A549 (cell line): ENCODE measurements around the gene DDIT3. TPM values are rescaled to one million over a fixed set of nuclear protein-coding genes. Genes with fewer than 3 reads are reported as not detected.

Source experiments
- ATAC-seq, 2 experiments: fragments of 200-7000 bp in 1 of 2; fragments of >200 bp in 1 of 2; cut with Nextera tagmentation in 1 of 2; cut with Tn5 transposase in 1 of 2; 3 replicates each; pipeline versions ENCODE4 v1.8.0 to v1.9.1; 2018 to 2020; ENCODE audit warnings: mild to moderate bottlenecking in 1 of 2, moderate library complexity in 1 of 2
- CTCF ChIA-PET: fragments of 300-600 bp; sonication (Branson Sonifier 250); formaldehyde crosslinking; extraction: SDS; loops from one replicate; lab custom pipeline; 2021; ENCODE audit warnings: antibody characterized with exemption, inconsistent platforms; lab: Yijun Ruan, JAX
- POLR2A ChIA-PET: fragments of 350-600 bp; formaldehyde crosslinking; extraction: SDS; loops from one replicate; lab custom pipeline; 2021; ENCODE audit warnings: antibody characterized with exemption, inconsistent platforms; lab: Yijun Ruan, JAX
- DNase-seq, 2 experiments: peaks; one replicate each; pipeline versions ENCODE4 v3.0.0 to v3.0.0-alpha.2; 2011 to 2016; ENCODE audit warnings: low read depth in 1 of 2, low spot score in 1 of 2
- FAIRE-seq: peaks from 2 replicates; lab custom pipeline; 2011; peaks lifted over from hg19 to GRCh38; lab: Jason Lieb, UNC
- H3K27ac ChIP-seq, 2 experiments: fragments of >200 bp; sonication (Bioruptor Twin); formaldehyde crosslinking; 3 replicates each; pipeline ENCODE4 v1.5.1; 2016 to 2017
- H3K4me1 ChIP-seq: fragments of >200 bp; sonication (Bioruptor Twin); formaldehyde crosslinking; 3 replicates; pipeline ENCODE4 v1.6.1; 2016
- H3K4me2 ChIP-seq: fragments of >200 bp; sonication (Bioruptor Twin); formaldehyde crosslinking; 3 replicates; pipeline ENCODE4 v1.6.1; 2016
- H3K4me3 ChIP-seq: fragments of >200 bp; sonication (Bioruptor Twin); formaldehyde crosslinking; 3 replicates; pipeline ENCODE4 v1.5.1; 2016
- H3K9me3 ChIP-seq: fragments of >200 bp; sonication (Bioruptor Twin); formaldehyde crosslinking; 3 replicates; pipeline ENCODE4 v1.6.1; 2016
- ATOH8 ChIP-seq: fragments of 250-450 bp; sonication (Bioruptor Pico); IDR thresholded peaks from 2 replicates; pipeline ENCODE4 v1.5.0; 2020; ENCODE audit warnings: low read depth, mild to moderate bottlenecking, moderate library complexity
- BHLHE40 ChIP-seq: IDR thresholded peaks from 2 replicates; pipeline ENCODE4 v1.6.1; 2012; ENCODE audit warnings: low read depth, low read length, inconsistent platforms
- CHD2 ChIP-seq: fragments of 150-350 bp; IDR thresholded peaks from 2 replicates; pipeline ENCODE4 v1.6.1; 2014; ENCODE audit warnings: low read length; ENCODE audit not compliant: partially characterized antibody
- CHD4 ChIP-seq: fragments of 200-600 bp; sonication (generic); IDR thresholded peaks from 2 replicates; pipeline ENCODE4 v1.6.1; 2016; ENCODE audit warnings: antibody characterized with exemption, mild to moderate bottlenecking, borderline replicate concordance
- ESRRA ChIP-seq: fragments of 150-350 bp; IDR thresholded peaks from 2 replicates; pipeline ENCODE4 v1.6.1; 2014; ENCODE audit warnings: mild to moderate bottlenecking, low read length, borderline replicate concordance
- FOSB ChIP-seq: fragments of 250-450 bp; sonication (Bioruptor Pico); IDR thresholded peaks from 2 replicates; pipeline ENCODE4 v1.5.0; 2020; ENCODE audit warnings: mild to moderate bottlenecking, moderate library complexity
- HMGXB4 ChIP-seq: fragments of 250-450 bp; sonication (Bioruptor Pico); IDR thresholded peaks from 2 replicates; pipeline ENCODE4 v1.5.0; 2021; ENCODE audit warnings: mild to moderate bottlenecking, moderate library complexity, borderline replicate concordance
- JUN ChIP-seq, 2 experiments: fragments of >200 bp; sonication (Bioruptor Twin); formaldehyde crosslinking; IDR thresholded peaks; 2 replicates in 1 of 2; 3 replicates in 1 of 2; pipeline ENCODE4 v1.6.1; 2016 to 2017
- KDM1A ChIP-seq: fragments of 200-600 bp; sonication (generic); IDR thresholded peaks from 2 replicates; pipeline ENCODE4 v1.6.1; 2016; ENCODE audit warnings: low read depth, mild to moderate bottlenecking
- KDM5A ChIP-seq: fragments of 200-600 bp; sonication (generic); IDR thresholded peaks from 2 replicates; pipeline ENCODE4 v1.6.1; 2016; ENCODE audit warnings: antibody characterized with exemption, mild to moderate bottlenecking
- MAFK ChIP-seq: fragments of 450-650 bp; IDR thresholded peaks from 2 replicates; pipeline ENCODE4 v1.6.1; 2014; ENCODE audit not compliant: partially characterized antibody
- MAZ ChIP-seq: fragments of 150-350 bp; IDR thresholded peaks from 2 replicates; pipeline ENCODE4 v1.6.1; 2014; ENCODE audit warnings: antibody characterized with exemption, low read depth, low read length, borderline replicate concordance
- NFE2L2 ChIP-seq: fragments of 150-350 bp; conservative IDR thresholded peaks from 2 replicates; pipeline ENCODE4 v1.6.1; 2014; ENCODE audit warnings: low read length
- POLR2AphosphoS2 ChIP-seq: conservative IDR thresholded peaks from 2 replicates; pipeline ENCODE4 v1.6.1; 2012; ENCODE audit warnings: low read length, improper control_type of control experiment, inconsistent platforms
- RAD21 ChIP-seq, 2 experiments: fragments of >200 bp in 1 of 2; sonication (Bioruptor Twin) in 1 of 2; formaldehyde crosslinking in 1 of 2; IDR thresholded peaks in 1 of 2; conservative IDR thresholded peaks in 1 of 2; 2 replicates in 1 of 2; 3 replicates in 1 of 2; pipeline ENCODE4 v1.6.1; 2012 to 2018; ENCODE audit warnings: inconsistent platforms in 1 of 2
- RARB ChIP-seq: fragments of 250-450 bp; sonication (Bioruptor Pico); IDR thresholded peaks from 2 replicates; pipeline ENCODE4 v1.8.0; 2021; ENCODE audit warnings: mild to moderate bottlenecking, moderate library complexity
- WGBS: methylation state at CpG from one replicate; pipeline ENCODE4 v1.1.6; 2017; ENCODE audit errors: missing lambda C conversion rate; 5-methylcytosine and 5-hydroxymethylcytosine counted together
- polyA plus RNA-seq, 4 experiments: library from polyadenylated mRNA; depleted of rRNA in 3 of 4; stranded (reverse); fragments of >200 nt; fragmentation: RNase III in 1 of 4; extraction: RNeasy Plus Mini Kit Qiagen cat#74134 plus additional on column Dnase treatment in 1 of 4; gene quantifications; 2 replicates in 3 of 4; 3 replicates in 1 of 4; pipeline ENCODE4 v1.2.3, GENCODE V29; 2011 to 2017
- TF ChIP-seq, protein P1 (sequence below): IDR thresholded peaks from 2 replicates; pipeline ENCODE4 v1.6.1; 2012; ENCODE audit warnings: low read depth, borderline replicate concordance
- TF ChIP-seq, protein P2 (sequence below): fragments of >200 bp; sonication (Bioruptor Twin); formaldehyde crosslinking; IDR thresholded peaks from 3 replicates; pipeline ENCODE4 v1.6.1; 2016
- TF ChIP-seq, protein P3 (sequence below): fragments of >200 bp; sonication (Bioruptor Twin); formaldehyde crosslinking; IDR thresholded peaks from 3 replicates; pipeline ENCODE4 v1.5.1; 2016

Gene DDIT3
- polyA plus RNA-seq, 2 of the 4 experiments (the other 2 are of a cell fraction) = 16.0 to 93.0 TPM

GRCh38 chr12:57500213-57500612 is 20.1 kb downstream of the DDIT3 start:
- H3K9me3 ChIP-seq = no peaks in the 10 kb centered on the region
- ChIA-PET CTCF (interaction anchor here (1.0 to 1.4 kb wide), 3 partner anchors 11 to 37 kb away, joined by 3 to 5 read pairs (median 3); no protein-coding TSS in a partner anchor), POLR2A (interaction anchor here (0.9 kb wide), 1 partner anchor 15 kb away, joined by 3 read pairs; no protein-coding TSS in a partner anchor)
- H3K4me3 ChIP-seq = no peak overlapping the region
- FAIRE-seq (no peak), DNase-seq (no peak), ATAC-seq (no peak)
- H3K4me1 ChIP-seq = no peaks in the 10 kb centered on the region
- H3K27ac ChIP-seq = no peak overlapping the region
- no peak overlapping the region for H3K4me2 ChIP-seq
- 95% methylated on average over 11 of the region's 11 CpGs for WGBS
- no peak for TF ChIP-seq CHD4

- ChIA-PET CTCF (no interaction called here), POLR2A (no interaction called here)
- Histone ChIP-seq H3K4me3 (no peak overlapping the region), H3K4me1 (no peaks in the 10 kb centered on the region), H3K27ac (no peak overlapping the region), H3K9me3 (no peaks in the 10 kb centered on the region), H3K4me2 (no peak overlapping the region)
- 91% methylated on average over 4 of the region's 4 CpGs for WGBS
- FAIRE-seq (no peak), DNase-seq (no peak), ATAC-seq (no peak)
- TF ChIP-seq POLR2AphosphoS2 = no peak
- no peak for TF ChIP-seq NFE2L2
- no peak for TF ChIP-seq MAZ
- TF ChIP-seq HMGXB4 (CRISPR knock-in tag) = no peak
- no peak for TF ChIP-seq ATOH8 (CRISPR knock-in tag)
- TF ChIP-seq BHLHE40 = no peak
These were observed 21.7 kb downstream of the DDIT3 start for GRCh38 chr12:57498571-57498970.

DNA sequence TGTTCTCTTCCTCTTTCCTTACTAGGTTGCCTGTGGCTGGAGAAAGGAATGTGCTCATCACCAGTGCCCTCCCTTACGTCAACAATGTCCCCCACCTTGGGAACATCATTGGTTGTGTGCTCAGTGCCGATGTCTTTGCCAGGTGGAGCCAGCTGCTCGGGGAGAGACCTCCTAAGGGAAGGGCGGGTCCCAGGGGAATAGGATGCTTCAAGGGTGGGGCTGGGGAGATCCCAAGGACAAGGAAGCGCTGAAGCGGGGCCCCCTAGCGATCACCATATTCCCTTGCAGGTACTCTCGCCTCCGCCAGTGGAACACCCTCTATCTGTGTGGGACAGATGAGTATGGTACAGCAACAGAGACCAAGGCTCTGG is 22.2 kb downstream of the DDIT3 start:
- 91% methylated on average over 9 of the region's 9 CpGs for WGBS
- Histone ChIP-seq H3K27ac (no peak overlapping the region), H3K4me3 (no peak overlapping the region), H3K9me3 (no peaks in the 10 kb centered on the region), H3K4me2 (no peak overlapping the region), H3K4me1 (no peaks in the 10 kb centered on the region)
- no peak for DNase-seq
- FAIRE-seq = no peak
- CTCF ChIA-PET = interaction anchor here (1.2 kb wide), 2 partner anchors 16 to 19 kb away, joined by 3 read pairs; no protein-coding TSS in a partner anchor
- POLR2A ChIA-PET = no interaction called here
- ATAC-seq = peak; percentile 62 to 68; a peak in 5 of 6 replicates
- no peak for TF ChIP-seq RARB (CRISPR knock-in tag)
- TF ChIP-seq, protein P1, sequence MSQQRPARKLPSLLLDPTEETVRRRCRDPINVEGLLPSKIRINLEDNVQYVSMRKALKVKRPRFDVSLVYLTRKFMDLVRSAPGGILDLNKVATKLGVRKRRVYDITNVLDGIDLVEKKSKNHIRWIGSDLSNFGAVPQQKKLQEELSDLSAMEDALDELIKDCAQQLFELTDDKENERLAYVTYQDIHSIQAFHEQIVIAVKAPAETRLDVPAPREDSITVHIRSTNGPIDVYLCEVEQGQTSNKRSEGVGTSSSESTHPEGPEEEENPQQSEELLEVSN = no peak
- no peak for TF ChIP-seq FOSB
- no peak for TF ChIP-seq JUN (IDR thresholded peaks at IDR 0.05)
- TF ChIP-seq ESRRA = no peak
- no peak for TF ChIP-seq RAD21 (conservative IDR thresholded peaks at IDR 0.05 in 1 of 2, IDR thresholded peaks at IDR 0.05 in 1 of 2)
- TF ChIP-seq, protein P2, sequence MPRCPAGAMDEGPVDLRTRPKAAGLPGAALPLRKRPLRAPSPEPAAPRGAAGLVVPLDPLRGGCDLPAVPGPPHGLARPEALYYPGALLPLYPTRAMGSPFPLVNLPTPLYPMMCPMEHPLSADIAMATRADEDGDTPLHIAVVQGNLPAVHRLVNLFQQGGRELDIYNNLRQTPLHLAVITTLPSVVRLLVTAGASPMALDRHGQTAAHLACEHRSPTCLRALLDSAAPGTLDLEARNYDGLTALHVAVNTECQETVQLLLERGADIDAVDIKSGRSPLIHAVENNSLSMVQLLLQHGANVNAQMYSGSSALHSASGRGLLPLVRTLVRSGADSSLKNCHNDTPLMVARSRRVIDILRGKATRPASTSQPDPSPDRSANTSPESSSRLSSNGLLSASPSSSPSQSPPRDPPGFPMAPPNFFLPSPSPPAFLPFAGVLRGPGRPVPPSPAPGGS = no peak
- no peak for TF ChIP-seq MAFK
- TF ChIP-seq KDM1A = no peak
- TF ChIP-seq, protein P3, sequence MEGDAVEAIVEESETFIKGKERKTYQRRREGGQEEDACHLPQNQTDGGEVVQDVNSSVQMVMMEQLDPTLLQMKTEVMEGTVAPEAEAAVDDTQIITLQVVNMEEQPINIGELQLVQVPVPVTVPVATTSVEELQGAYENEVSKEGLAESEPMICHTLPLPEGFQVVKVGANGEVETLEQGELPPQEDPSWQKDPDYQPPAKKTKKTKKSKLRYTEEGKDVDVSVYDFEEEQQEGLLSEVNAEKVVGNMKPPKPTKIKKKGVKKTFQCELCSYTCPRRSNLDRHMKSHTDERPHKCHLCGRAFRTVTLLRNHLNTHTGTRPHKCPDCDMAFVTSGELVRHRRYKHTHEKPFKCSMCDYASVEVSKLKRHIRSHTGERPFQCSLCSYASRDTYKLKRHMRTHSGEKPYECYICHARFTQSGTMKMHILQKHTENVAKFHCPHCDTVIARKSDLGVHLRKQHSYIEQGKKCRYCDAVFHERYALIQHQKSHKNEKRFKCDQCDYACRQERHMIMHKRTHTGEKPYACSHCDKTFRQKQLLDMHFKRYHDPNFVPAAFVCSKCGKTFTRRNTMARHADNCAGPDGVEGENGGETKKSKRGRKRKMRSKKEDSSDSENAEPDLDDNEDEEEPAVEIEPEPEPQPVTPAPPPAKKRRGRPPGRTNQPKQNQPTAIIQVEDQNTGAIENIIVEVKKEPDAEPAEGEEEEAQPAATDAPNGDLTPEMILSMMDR = no peak
- TF ChIP-seq CHD2 = no peak
- no peak for TF ChIP-seq KDM5A
